ENCODE measurements around the gene CALML5.

GRCh38 chr10:5503477-5503835 is 4.1 kb upstream of the CALML5 start:
- TF ChIP-seq EZH2 (IDR thresholded peaks at IDR 0.05; ENCODE audit: insufficient read depth, poor library complexity, severe bottlenecking): no peak
- no peak for TF ChIP-seq EZH2phosphoT487 (IDR thresholded peaks at IDR 0.05; ENCODE audit: insufficient read depth, low read depth)
